H9 (cell line): ENCODE data around the gene MYO7B. TPM values are rescaled to one million over a fixed set of nuclear protein-coding genes. Genes with fewer than 3 reads are reported as not detected.

Experiments
- DNase-seq: peaks from one replicate; pipeline ENCODE4 v3.0.0-alpha.2; 2017
- H2AFZ ChIP-seq: one replicate; pipeline ENCODE4 v1.6.1; 2013; ENCODE audit warnings: mild to moderate bottlenecking, low read length, control low read depth, moderate library complexity
- H2AK5ac ChIP-seq: 2 replicates; pipeline ENCODE4 v1.6.1; 2013; ENCODE audit warnings: low read length, control low read depth, mixed read lengths; ENCODE audit not compliant: insufficient read length
- H2BK120ac ChIP-seq: one replicate; pipeline ENCODE4 v1.6.1; 2013; ENCODE audit warnings: low read depth, mild to moderate bottlenecking, low read length, control low read depth, inconsistent platforms; ENCODE audit not compliant: poor library complexity, severe bottlenecking
- H2BK12ac ChIP-seq: 2 replicates; pipeline ENCODE4 v1.6.1; 2013; ENCODE audit warnings: low read length, control low read depth, mixed read lengths, low read depth; ENCODE audit not compliant: insufficient read length
- H2BK15ac ChIP-seq: 2 replicates; pipeline ENCODE4 v1.6.1; 2013; ENCODE audit warnings: low read depth, low read length, control low read depth
- H2BK20ac ChIP-seq: one replicate; pipeline ENCODE4 v1.6.1; 2013; ENCODE audit warnings: low read depth, mild to moderate bottlenecking, low read length, control low read depth, inconsistent platforms; ENCODE audit not compliant: poor library complexity, severe bottlenecking
- H2BK5ac ChIP-seq: 2 replicates; pipeline ENCODE4 v1.6.1; 2013; ENCODE audit warnings: low read length, control low read depth, mixed read lengths; ENCODE audit not compliant: insufficient read length
- H3K14ac ChIP-seq: 2 replicates; pipeline ENCODE4 v1.6.1; 2013; ENCODE audit warnings: low read length, control low read depth; ENCODE audit not compliant: insufficient read depth
- H3K18ac ChIP-seq: 2 replicates; pipeline ENCODE4 v1.6.1; 2013; ENCODE audit warnings: low read depth, mild to moderate bottlenecking, mixed read lengths, low read length, control low read depth; ENCODE audit not compliant: insufficient read length
- H3K23ac ChIP-seq: 2 replicates; pipeline ENCODE4 v1.6.1; 2013; ENCODE audit warnings: low read length, control low read depth, mixed read lengths, low read depth; ENCODE audit not compliant: insufficient read length
- H3K23me2 ChIP-seq: 2 replicates; pipeline ENCODE4 v1.6.1; 2013; ENCODE audit warnings: low read depth, mild to moderate bottlenecking, mixed read lengths, low read length, control low read depth; ENCODE audit not compliant: insufficient read length, poor library complexity, severe bottlenecking
- H3K27ac ChIP-seq: 2 replicates; pipeline ENCODE4 v1.5.1; 2013; ENCODE audit warnings: low read length, control low read depth, mixed read lengths, low read depth; ENCODE audit not compliant: insufficient read length
- H3K27me3 ChIP-seq: 2 replicates; pipeline ENCODE4 v1.6.1; 2013; ENCODE audit warnings: low read length, control low read depth, inconsistent platforms; ENCODE audit not compliant: insufficient read depth
- H3K4ac ChIP-seq: 2 replicates; pipeline ENCODE4 v1.6.1; 2013; ENCODE audit warnings: low read depth, mild to moderate bottlenecking, control low read depth, inconsistent platforms, low read length, moderate library complexity
- H3K4me1 ChIP-seq: 2 replicates; pipeline ENCODE4 v1.6.1; 2013; ENCODE audit warnings: low read length, control low read depth, inconsistent platforms; ENCODE audit not compliant: insufficient read depth
- H3K4me2 ChIP-seq: 2 replicates; pipeline ENCODE4 v1.6.1; 2013; ENCODE audit warnings: low read length, control low read depth, mixed read lengths; ENCODE audit not compliant: insufficient read length, insufficient read depth
- H3K56ac ChIP-seq: 2 replicates; pipeline ENCODE4 v1.6.1; 2013; ENCODE audit warnings: low read depth, mild to moderate bottlenecking, mixed read lengths, low read length, control low read depth; ENCODE audit not compliant: insufficient read length
- H3K79me1 ChIP-seq: 2 replicates; pipeline ENCODE4 v1.6.1; 2013; ENCODE audit warnings: low read depth, mild to moderate bottlenecking, moderate library complexity, low read length, control low read depth, inconsistent platforms; ENCODE audit not compliant: insufficient read depth, poor library complexity, severe bottlenecking
- H3K79me2 ChIP-seq: 2 replicates; pipeline ENCODE4 v1.6.1; 2013; ENCODE audit warnings: low read length, control low read depth, inconsistent platforms; ENCODE audit not compliant: insufficient read depth
- H3K9ac ChIP-seq: 2 replicates; pipeline ENCODE4 v1.6.1; 2013; ENCODE audit warnings: low read length, control low read depth, mixed read lengths; ENCODE audit not compliant: insufficient read length; ENCODE audit errors: extremely low read depth
- H3K9me3 ChIP-seq: one replicate; pipeline ENCODE4 v1.6.1; 2013; ENCODE audit warnings: low read depth, low read length, inconsistent platforms; ENCODE audit not compliant: control insufficient read depth
- H3T11ph ChIP-seq: one replicate; pipeline ENCODE4 v1.6.1; 2013; ENCODE audit warnings: mild to moderate bottlenecking, low read length, control low read depth, inconsistent platforms
- H4K20me1 ChIP-seq: one replicate; pipeline ENCODE4 v1.6.1; 2013; ENCODE audit not compliant: control insufficient read depth, insufficient read length, insufficient read depth
- H4K5ac ChIP-seq: 2 replicates; pipeline ENCODE4 v1.6.1; 2013; ENCODE audit warnings: low read depth, mild to moderate bottlenecking, mixed read lengths, low read length, control low read depth; ENCODE audit not compliant: insufficient read length
- H4K8ac ChIP-seq: replicated peaks from 2 replicates; pipeline ENCODE4 v1.6.1; 2013; ENCODE audit warnings: low read length, control low read depth, mixed read lengths, low read depth; ENCODE audit not compliant: insufficient read length
- H4K91ac ChIP-seq: 2 replicates; pipeline ENCODE4 v1.6.1; 2013; ENCODE audit warnings: low read depth, mild to moderate bottlenecking, moderate library complexity, mixed read lengths, low read length, control low read depth; ENCODE audit not compliant: insufficient read length
- H3K27ac Mint-ChIP-seq, 3 experiments: 2 replicates in 2 of 3; 3 replicates in 1 of 3; pipeline ENCODE4 v1.8.0; 2020 to 2021; ENCODE audit warnings: mixed read lengths in 3 of 3, mild to moderate bottlenecking in 1 of 3, moderate library complexity in 1 of 3
- H3K27me3 Mint-ChIP-seq: 2 replicates; pipeline ENCODE4 v1.8.0; 2021; ENCODE audit warnings: low read depth, mild to moderate bottlenecking, moderate library complexity, mixed read lengths
- H3K36me3 Mint-ChIP-seq, 3 experiments: 2 replicates in 2 of 3; 3 replicates in 1 of 3; pipeline ENCODE4 v1.8.0; 2020 to 2021; ENCODE audit warnings: low read depth in 3 of 3, mixed read lengths in 3 of 3; ENCODE audit not compliant: insufficient read depth in 1 of 3
- H3K4me1 Mint-ChIP-seq, 2 experiments: 2 replicates each; pipeline ENCODE4 v1.8.0; 2020; ENCODE audit warnings: mixed read lengths in 2 of 2
- H3K4me3 Mint-ChIP-seq, 2 experiments: 2 replicates in 1 of 2; 3 replicates in 1 of 2; pipeline ENCODE4 v1.8.0; 2020 to 2021; ENCODE audit warnings: mild to moderate bottlenecking in 2 of 2, mixed read lengths in 2 of 2, moderate library complexity in 1 of 2
- H3K9me3 Mint-ChIP-seq, 2 experiments: 2 replicates in 1 of 2; 3 replicates in 1 of 2; pipeline ENCODE4 v1.8.0; 2020; ENCODE audit warnings: mild to moderate bottlenecking in 2 of 2, mixed read lengths in 2 of 2, moderate library complexity in 1 of 2
- WGBS: extraction: QIAGEN DNeasy Blood & Tissue Kit; methylation state at CpG from one replicate; pipeline ENCODE4 v1.1.7; 2013; ENCODE audit warnings: missing lambda C conversion rate, low lambda C conversion rate, mixed read lengths; ENCODE audit not compliant: insufficient read length; ENCODE audit errors: extremely low coverage; 5-methylcytosine and 5-hydroxymethylcytosine counted together
- total RNA-seq: library from RNA; stranded (reverse); gene quantifications from 2 replicates; pipeline ENCODE4 v1.2.1, GENCODE V29; 2021
- TF ChIP-seq, protein P1 (sequence below): fragments of 200-600 bp; sonication (generic); conservative IDR thresholded peaks from 3 replicates; pipeline ENCODE4 v1.8.0; 2021; ENCODE audit warnings: antibody characterized with exemption, mild to moderate bottlenecking

Gene MYO7B
- total RNA-seq, 1 experiment from 2014 or later, result not detected

- H3K79me2 ChIP-seq, result no peaks in the 10 kb centered on the region
- Mint-ChIP-seq H3K4me3 (no peak overlapping the region), H3K9me3 (no peaks in the 10 kb centered on the region), H3K36me3 (no peaks in the 10 kb centered on the region; a peak in 2 of 7 replicates), H3K27ac (no peak overlapping the region), H3K27me3 (peaks cover 3% of the 10 kb centered on the region), H3K4me1 (peaks cover 23 to 27% of the 10 kb centered on the region in 2 experiments)
- TF ChIP-seq, protein P1, sequence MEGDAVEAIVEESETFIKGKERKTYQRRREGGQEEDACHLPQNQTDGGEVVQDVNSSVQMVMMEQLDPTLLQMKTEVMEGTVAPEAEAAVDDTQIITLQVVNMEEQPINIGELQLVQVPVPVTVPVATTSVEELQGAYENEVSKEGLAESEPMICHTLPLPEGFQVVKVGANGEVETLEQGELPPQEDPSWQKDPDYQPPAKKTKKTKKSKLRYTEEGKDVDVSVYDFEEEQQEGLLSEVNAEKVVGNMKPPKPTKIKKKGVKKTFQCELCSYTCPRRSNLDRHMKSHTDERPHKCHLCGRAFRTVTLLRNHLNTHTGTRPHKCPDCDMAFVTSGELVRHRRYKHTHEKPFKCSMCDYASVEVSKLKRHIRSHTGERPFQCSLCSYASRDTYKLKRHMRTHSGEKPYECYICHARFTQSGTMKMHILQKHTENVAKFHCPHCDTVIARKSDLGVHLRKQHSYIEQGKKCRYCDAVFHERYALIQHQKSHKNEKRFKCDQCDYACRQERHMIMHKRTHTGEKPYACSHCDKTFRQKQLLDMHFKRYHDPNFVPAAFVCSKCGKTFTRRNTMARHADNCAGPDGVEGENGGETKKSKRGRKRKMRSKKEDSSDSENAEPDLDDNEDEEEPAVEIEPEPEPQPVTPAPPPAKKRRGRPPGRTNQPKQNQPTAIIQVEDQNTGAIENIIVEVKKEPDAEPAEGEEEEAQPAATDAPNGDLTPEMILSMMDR, result no peak
- H3T11ph ChIP-seq, result no peak overlapping the region
- H2BK120ac ChIP-seq, result no peak overlapping the region
- no peak for DNase-seq
- H2BK5ac ChIP-seq, result no peak overlapping the region
- H3K4me2 ChIP-seq, result no peak overlapping the region
- H4K20me1 ChIP-seq, result no peaks in the 10 kb centered on the region
- no peak overlapping the region for H3K56ac ChIP-seq
- no peaks in the 10 kb centered on the region for H3K23me2 ChIP-seq
- H2BK20ac ChIP-seq, result no peak overlapping the region
- H2AFZ ChIP-seq, result no peak overlapping the region
- H3K4me1 ChIP-seq, result peaks cover 2% of the 10 kb centered on the region; the same call in 1 of the 2 replicates
- H3K27me3 ChIP-seq, result no peaks in the 10 kb centered on the region
- no peak overlapping the region for H4K91ac ChIP-seq
- H3K18ac ChIP-seq, result no peak overlapping the region
- H2BK12ac ChIP-seq, result no peak overlapping the region
- H3K27ac ChIP-seq, result no peak overlapping the region
- H2BK15ac ChIP-seq, result no peak overlapping the region
- no peaks in the 10 kb centered on the region for H3K79me1 ChIP-seq
- H3K9ac ChIP-seq, result no peak overlapping the region
- H4K5ac ChIP-seq, result no peak overlapping the region
- H3K23ac ChIP-seq, result no peak overlapping the region
- WGBS, result no CpG with 5 or more reads among the region's 5 CpGs
- H3K4ac ChIP-seq, result no peak overlapping the region
- H3K14ac ChIP-seq, result no peak overlapping the region
- H3K9me3 ChIP-seq, result no peaks in the 10 kb centered on the region
- no peak overlapping the region for H4K8ac ChIP-seq
- no peak overlapping the region for H2AK5ac ChIP-seq
Observed at GRCh38 chr2:127588241-127588640, 52.8 kb downstream of the MYO7B start.
